Erythroblast (primary cell): ENCODE data around the gene RBM25.

Experiments
- GATA1 ChIP-seq: IDR thresholded peaks from 2 replicates; pipeline ENCODE4 v1.6.1; 2011; ENCODE audit warnings: low read depth, mild to moderate bottlenecking, control low read depth, low read length, moderate library complexity
- POLR2A ChIP-seq: IDR thresholded peaks from 2 replicates; pipeline ENCODE4 v1.6.1; 2011; ENCODE audit warnings: mild to moderate bottlenecking, low read length

GRCh38 chr14:73027546-73027945 lies 30.8 kb upstream of the RBM25 start:
- no peak for TF ChIP-seq POLR2A
- TF ChIP-seq GATA1 = no peak
